T-helper 17 cell (primary cell): ENCODE data around the gene FGF2. TPM values are rescaled to one million over a fixed set of nuclear protein-coding genes. Genes with fewer than 3 reads are reported as not detected.
"Not testable (repeated sequence)": the region's sequence is repeated elsewhere in the genome, so short reads cannot be mapped to it uniquely, and the experiment has no call there.

Experiments
- ATAC-seq: fragments of 150-1000 bp; cut with Tn5 transposase; 2 replicates; pipeline ENCODE4 v1.10.0; 2021; ENCODE audit warnings: mild to moderate bottlenecking, moderate library complexity
- DNase-seq, 3 donors: peaks; one replicate each; pipeline versions ENCODE4 v3.0.0 to v3.0.0-alpha.2; 2020 to 2021
- H3K9me3 ChIP-seq: one replicate; pipeline ENCODE4 v1.7.0; 2013; ENCODE audit warnings: low read length, mild to moderate bottlenecking; ENCODE audit not compliant: control insufficient read depth, poor library complexity, severe bottlenecking
- H3K27ac Mint-ChIP-seq: one replicate; pipeline ENCODE4 v1.8.0; 2022; ENCODE audit warnings: mild to moderate bottlenecking, moderate library complexity, mixed read lengths
- H3K27me3 Mint-ChIP-seq: one replicate; pipeline ENCODE4 v1.8.0; 2022; ENCODE audit warnings: mixed read lengths
- H3K36me3 Mint-ChIP-seq: one replicate; pipeline ENCODE4 v1.8.0; 2022; ENCODE audit warnings: low read depth, mixed read lengths
- H3K4me1 Mint-ChIP-seq: one replicate; pipeline ENCODE4 v1.8.0; 2022; ENCODE audit warnings: mild to moderate bottlenecking, mixed read lengths
- H3K4me3 Mint-ChIP-seq: one replicate; pipeline ENCODE4 v1.8.0; 2022; ENCODE audit warnings: mild to moderate bottlenecking, moderate library complexity, mixed read lengths
- total RNA-seq, 4 donors: library from RNA in 2 of 4; stranded (reverse) in 2 of 4; gene quantifications; one replicate each; pipeline ENCODE4 v1.2.3 and lab custom pipeline; 2022 to 2026

The FGF2 gene
- total RNA-seq (under 1 TPM in 1 of 2 donors, not detected in 1; 0.31 TPM), total RNA-seq (lab: John Stamatoyannopoulos, UW) (0 to 0.15 reads per million in 2 donors)

DNA sequence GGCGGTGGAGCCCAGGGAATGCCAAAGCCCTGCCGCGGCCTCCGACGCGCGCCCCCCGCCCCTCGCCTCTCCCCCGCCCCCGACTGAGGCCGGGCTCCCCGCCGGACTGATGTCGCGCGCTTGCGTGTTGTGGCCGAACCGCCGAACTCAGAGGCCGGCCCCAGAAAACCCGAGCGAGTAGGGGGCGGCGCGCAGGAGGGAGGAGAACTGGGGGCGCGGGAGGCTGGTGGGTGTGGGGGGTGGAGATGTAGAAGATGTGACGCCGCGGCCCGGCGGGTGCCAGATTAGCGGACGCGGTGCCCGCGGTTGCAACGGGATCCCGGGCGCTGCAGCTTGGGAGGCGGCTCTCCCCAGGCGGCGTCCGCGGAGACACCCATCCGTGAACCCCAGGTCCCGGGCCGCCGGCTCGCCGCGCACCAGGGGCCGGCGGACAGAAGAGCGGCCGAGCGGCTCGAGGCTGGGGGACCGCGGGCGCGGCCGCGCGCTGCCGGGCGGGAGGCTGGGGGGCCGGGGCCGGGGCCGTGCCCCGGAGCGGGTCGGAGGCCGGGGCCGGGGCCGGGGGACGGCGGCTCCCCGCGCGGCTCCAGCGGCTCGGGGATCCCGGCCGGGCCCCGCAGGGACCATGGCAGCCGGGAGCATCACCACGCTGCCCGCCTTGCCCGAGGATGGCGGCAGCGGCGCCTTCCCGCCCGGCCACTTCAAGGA, at the start of gene FGF2:
Gene FGF2 (plus strand): TSS at position 279 of the 705 bp plus-strand sequence. CDS start 344 bp downstream, at position 623.
- H3K27ac Mint-ChIP-seq, result no peak within 1 kb of the TSS

GRCh38 chr4:122776916-122777315, 49.7 kb upstream of the FGF2 start:
- H3K27ac Mint-ChIP-seq, result no peak overlapping the region
- no peaks in the 10 kb centered on the region for H3K36me3 Mint-ChIP-seq

More for the DNA sequence above, at the start of gene FGF2:
- Mint-ChIP-seq H3K36me3 (peaks cover 3% of the 10 kb centered on the region), H3K4me1 (peaks cover 14% of the 10 kb centered on the region), H3K4me3 (peak within 1 kb of the TSS; percentile 84), H3K27me3 (peaks cover 74% of the 10 kb centered on the region)
- no peak for ATAC-seq
- DNase-seq, result peak in 1 of 3 donors; percentile 18
- H3K9me3 ChIP-seq, result no peaks in the 10 kb centered on the region

DNA sequence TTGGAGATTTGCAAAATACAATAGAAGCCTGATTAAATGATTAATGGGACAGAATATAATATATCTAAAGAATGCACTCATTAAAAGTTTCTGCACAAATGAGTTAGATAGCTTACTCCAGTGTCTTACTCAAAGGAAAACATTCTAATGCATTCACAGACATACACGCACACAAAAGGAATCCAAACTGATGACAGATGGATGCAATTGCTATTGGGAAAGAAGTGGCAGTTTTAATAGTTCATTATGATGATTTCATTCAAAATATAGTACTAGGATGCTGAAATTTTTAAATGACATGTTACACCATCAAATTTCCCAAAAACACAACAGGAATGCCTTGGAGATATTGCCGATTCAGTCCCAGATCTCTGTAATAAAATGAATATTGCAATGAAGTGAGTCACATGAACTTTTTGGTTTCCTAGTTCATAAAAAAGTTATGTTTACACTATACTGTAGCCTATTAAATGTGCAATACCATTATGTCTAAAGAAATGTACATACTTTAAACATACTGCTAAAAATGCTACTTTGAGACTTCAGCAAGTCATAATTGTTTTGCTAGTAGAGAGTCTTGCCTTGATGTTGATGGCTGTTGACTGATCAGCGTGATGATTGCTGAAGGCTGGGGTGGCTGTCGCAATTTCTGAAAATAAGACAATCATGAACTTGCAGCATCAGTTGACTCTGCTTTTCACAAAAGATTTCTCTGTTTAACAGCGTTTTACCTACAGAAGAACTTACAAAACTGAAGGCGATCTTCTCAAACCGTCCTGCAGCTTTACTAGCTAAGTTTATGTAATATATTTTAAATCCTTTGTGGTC, 48.6 kb upstream of the FGF2 start:
- Mint-ChIP-seq H3K4me3 (no peak overlapping the region), H3K27me3 (peaks cover 20% of the 10 kb centered on the region), H3K4me1 (no peaks in the 10 kb centered on the region), H3K36me3 (no peaks in the 10 kb centered on the region), H3K27ac (no peak overlapping the region)
- H3K9me3 ChIP-seq, result no peaks in the 10 kb centered on the region
- no peak for ATAC-seq
- DNase-seq, result no peak

More at GRCh38 chr4:122776916-122777315, 49.7 kb upstream of the FGF2 start:
- peaks cover 14% of the 10 kb centered on the region for H3K27me3 Mint-ChIP-seq
- no peaks in the 10 kb centered on the region for H3K9me3 ChIP-seq
- no peak overlapping the region for H3K4me3 Mint-ChIP-seq
- no peak for DNase-seq
- ATAC-seq, result no peak
- peaks cover 3% of the 10 kb centered on the region for H3K4me1 Mint-ChIP-seq

- Mint-ChIP-seq H3K27ac (no peak overlapping the region), H3K4me1 (peaks cover 4% of the 10 kb centered on the region), H3K4me3 (no peak overlapping the region), H3K27me3 (peaks cover 22% of the 10 kb centered on the region), H3K36me3 (no peaks in the 10 kb centered on the region)
- DNase-seq (no peak), ATAC-seq (no peak)
- no peaks in the 10 kb centered on the region for H3K9me3 ChIP-seq
These were observed 45.1 kb upstream of the FGF2 start for GRCh38 chr4:122781486-122781885.

GRCh38 chr4:122783301-122784215, 43.1 kb upstream of the FGF2 start:
- H3K4me1 Mint-ChIP-seq, result peaks cover 4% of the 10 kb centered on the region
- no peak overlapping the region for H3K4me3 Mint-ChIP-seq
- H3K9me3 ChIP-seq, result no peaks in the 10 kb centered on the region
- H3K36me3 Mint-ChIP-seq, result no peaks in the 10 kb centered on the region
- ATAC-seq (no peak), DNase-seq (no peak)
- peaks cover 22% of the 10 kb centered on the region for H3K27me3 Mint-ChIP-seq
- H3K27ac Mint-ChIP-seq, result no peak overlapping the region

GRCh38 chr4:122784261-122784660, 42.4 kb upstream of the FGF2 start:
- Mint-ChIP-seq H3K36me3 (no peaks in the 10 kb centered on the region), H3K4me3 (no peak overlapping the region), H3K27ac (no peak overlapping the region), H3K27me3 (peaks cover 22% of the 10 kb centered on the region), H3K4me1 (peaks cover 4% of the 10 kb centered on the region)
- DNase-seq (no peak), ATAC-seq (no peak)
- H3K9me3 ChIP-seq, result no peaks in the 10 kb centered on the region

DNA sequence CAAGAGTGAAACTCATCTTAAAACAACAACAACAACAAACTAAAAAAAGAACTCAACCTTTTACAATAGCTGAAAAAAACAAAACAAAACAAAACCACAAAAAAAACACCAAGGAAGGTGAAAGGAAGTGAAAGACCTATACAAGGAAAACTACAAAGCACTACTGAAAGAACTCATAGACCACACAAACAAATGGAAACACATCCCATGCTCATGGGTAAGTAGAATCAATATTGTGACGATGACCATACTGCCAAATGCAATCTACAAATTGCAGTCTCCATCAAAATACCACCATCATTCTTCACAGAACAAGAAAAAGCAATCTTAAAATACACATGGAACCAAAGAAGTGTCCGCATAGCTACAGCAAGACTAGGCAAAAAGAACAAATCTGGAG, 41.5 kb upstream of the FGF2 start:
- no peak overlapping the region for H3K27ac Mint-ChIP-seq
- DNase-seq (no peak), ATAC-seq (no peak)
- H3K36me3 Mint-ChIP-seq, result no peaks in the 10 kb centered on the region
- H3K4me3 Mint-ChIP-seq, result no peak overlapping the region
- no peaks in the 10 kb centered on the region for H3K9me3 ChIP-seq
- H3K27me3 Mint-ChIP-seq, result peaks cover 26% of the 10 kb centered on the region
- H3K4me1 Mint-ChIP-seq, result peaks cover 4% of the 10 kb centered on the region

DNA sequence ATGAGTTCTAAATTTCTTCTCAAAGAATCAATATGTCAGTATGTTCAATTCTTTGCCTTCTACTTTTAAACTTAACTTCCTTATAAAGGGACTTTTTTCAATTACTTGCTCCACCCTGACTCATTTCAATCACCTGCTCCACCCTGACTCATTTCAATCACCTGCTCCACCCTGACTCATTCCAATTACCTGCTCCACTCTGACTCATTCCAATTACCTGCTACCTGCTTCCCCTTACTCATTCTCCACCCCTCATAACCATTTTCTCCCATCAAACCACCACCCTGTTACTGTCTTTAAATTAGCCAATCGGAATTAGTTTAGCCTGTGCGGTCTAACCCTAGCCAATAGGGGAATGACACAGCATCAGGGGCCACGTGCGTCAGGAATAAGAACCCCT, 40.3 kb upstream of the FGF2 start:
- H3K4me3 Mint-ChIP-seq, DNase-seq, H3K27ac Mint-ChIP-seq: not testable (repeated sequence)

GRCh38 chr4:122786920-122787319, 39.7 kb upstream of the FGF2 start:
- not testable (repeated sequence) for H3K27ac Mint-ChIP-seq, H3K9me3 ChIP-seq, DNase-seq, H3K4me1 Mint-ChIP-seq, H3K36me3 Mint-ChIP-seq, ATAC-seq, H3K4me3 Mint-ChIP-seq
- H3K27me3 Mint-ChIP-seq, result peaks cover 18% of the 10 kb centered on the region

More for the DNA sequence above, 40.3 kb upstream of the FGF2 start:
- not testable (repeated sequence) for ATAC-seq, H3K4me1 Mint-ChIP-seq, H3K36me3 Mint-ChIP-seq, H3K9me3 ChIP-seq
- peaks cover 24% of the 10 kb centered on the region for H3K27me3 Mint-ChIP-seq

GRCh38 chr4:122787940-122788339, 38.7 kb upstream of the FGF2 start:
- Mint-ChIP-seq H3K27me3 (peaks cover 13% of the 10 kb centered on the region), H3K4me1 (peaks cover 4% of the 10 kb centered on the region)
- ATAC-seq, result no peak

GRCh38 chr4:122788935-122789334, 37.7 kb upstream of the FGF2 start:
- no peak for DNase-seq
- Mint-ChIP-seq H3K36me3 (no peaks in the 10 kb centered on the region), H3K4me1 (peaks cover 4% of the 10 kb centered on the region), H3K27ac (no peak overlapping the region), H3K27me3 (peaks cover 7% of the 10 kb centered on the region), H3K4me3 (no peak overlapping the region)
- no peaks in the 10 kb centered on the region for H3K9me3 ChIP-seq
- no peak for ATAC-seq

More at GRCh38 chr4:122787940-122788339, 38.7 kb upstream of the FGF2 start:
- no peaks in the 10 kb centered on the region for H3K9me3 ChIP-seq
- H3K36me3 Mint-ChIP-seq, result no peaks in the 10 kb centered on the region
- H3K27ac Mint-ChIP-seq, result no peak overlapping the region
- no peak overlapping the region for H3K4me3 Mint-ChIP-seq
- DNase-seq, result no peak

DNA sequence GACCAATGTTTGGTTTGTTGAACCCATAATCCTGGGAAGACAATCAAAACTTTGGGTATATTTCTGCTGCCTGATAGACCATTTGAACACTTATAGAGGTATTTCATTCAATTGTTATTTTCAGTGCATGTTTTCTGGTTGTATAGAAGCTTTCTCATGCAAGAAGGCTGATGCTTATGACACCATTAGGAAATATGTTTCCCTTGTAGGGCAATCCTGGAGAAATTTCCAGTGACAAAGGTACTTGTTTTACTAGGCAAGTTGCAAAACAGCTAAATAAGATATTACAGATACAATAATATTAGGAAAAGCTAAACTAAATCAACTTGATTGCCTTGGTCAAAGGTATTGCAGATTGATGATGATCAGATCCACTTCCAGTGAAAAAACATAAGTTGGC, 32.8 kb upstream of the FGF2 start:
- Mint-ChIP-seq H3K36me3 (no peaks in the 10 kb centered on the region), H3K27ac (no peak overlapping the region), H3K4me1 (peaks cover 2% of the 10 kb centered on the region), H3K27me3 (peaks cover 32% of the 10 kb centered on the region), H3K4me3 (no peak overlapping the region)
- no peak for DNase-seq
- no peaks in the 10 kb centered on the region for H3K9me3 ChIP-seq
- no peak for ATAC-seq
